Islet precursor cell (in vitro differentiated cells): Measurements from ENCODE around the gene CNPY1.
A peak's percentile ranks its signal among the peaks of the same experiment; 100 is the strongest.
"Not testable (repeated sequence)": the region's sequence is repeated elsewhere in the genome, so short reads cannot be mapped to it uniquely, and the experiment has no call there.

Experiments used
- DNase-seq: peaks from one replicate; pipeline ENCODE4 v3.0.0-alpha.2; 2018

Gene CNPY1

GRCh38 chr7:155577509-155577905 is 31.1 kb upstream of the CNPY1 start:
- no peak for DNase-seq

- DNase-seq = no peak
These were observed 30.6 kb upstream of the CNPY1 start for GRCh38 chr7:155576900-155577508.

- DNase-seq = no peak
These were observed 30.1 kb upstream of the CNPY1 start for GRCh38 chr7:155576416-155576815.

- DNase-seq = no peak
These were observed 28.4 kb upstream of the CNPY1 start for GRCh38 chr7:155574556-155575290.

GRCh38 chr7:155571581-155572345 is 25.4 kb upstream of the CNPY1 start:
- DNase-seq = no peak

- no peak for DNase-seq
These were observed 24.6 kb upstream of the CNPY1 start for GRCh38 chr7:155570991-155571390.

- no peak for DNase-seq
These were observed 24.0 kb upstream of the CNPY1 start for GRCh38 chr7:155570171-155570958.

- DNase-seq = no peak
These were observed 23.3 kb upstream of the CNPY1 start for GRCh38 chr7:155569681-155570080.

- no peak for DNase-seq
These were observed 22.6 kb upstream of the CNPY1 start for GRCh38 chr7:155568842-155569494.

GRCh38 chr7:155568333-155568660 is 21.9 kb upstream of the CNPY1 start:
- no peak for DNase-seq

- DNase-seq = peak; percentile 73
These were observed 21.4 kb upstream of the CNPY1 start for GRCh38 chr7:155567646-155568332.

GRCh38 chr7:155566011-155566836 is 19.9 kb upstream of the CNPY1 start:
- no peak for DNase-seq

GRCh38 chr7:155565596-155565995 is 19.2 kb upstream of the CNPY1 start:
- no peak for DNase-seq

GRCh38 chr7:155562976-155563375 is 16.6 kb upstream of the CNPY1 start:
- DNase-seq = not testable (repeated sequence)

- DNase-seq = no peak
These were observed 15.7 kb upstream of the CNPY1 start for GRCh38 chr7:155562106-155562505.

GRCh38 chr7:155560982-155561686 is 14.8 kb upstream of the CNPY1 start:
- DNase-seq = no peak

- DNase-seq = no peak
These were observed 14.0 kb upstream of the CNPY1 start for GRCh38 chr7:155560196-155560885.

GRCh38 chr7:155559519-155560108 is 13.3 kb upstream of the CNPY1 start:
- no peak for DNase-seq

GRCh38 chr7:155558961-155559360 is 12.6 kb upstream of the CNPY1 start:
- DNase-seq = no peak
